Amniotic epithelial cell (primary cell): ENCODE data around the gene OPCML.

Source experiments
- DNase-seq: peaks from one replicate; pipeline ENCODE4 v3.0.0-alpha.2; 2010; ENCODE audit warnings: low read depth

Gene OPCML

DNA sequence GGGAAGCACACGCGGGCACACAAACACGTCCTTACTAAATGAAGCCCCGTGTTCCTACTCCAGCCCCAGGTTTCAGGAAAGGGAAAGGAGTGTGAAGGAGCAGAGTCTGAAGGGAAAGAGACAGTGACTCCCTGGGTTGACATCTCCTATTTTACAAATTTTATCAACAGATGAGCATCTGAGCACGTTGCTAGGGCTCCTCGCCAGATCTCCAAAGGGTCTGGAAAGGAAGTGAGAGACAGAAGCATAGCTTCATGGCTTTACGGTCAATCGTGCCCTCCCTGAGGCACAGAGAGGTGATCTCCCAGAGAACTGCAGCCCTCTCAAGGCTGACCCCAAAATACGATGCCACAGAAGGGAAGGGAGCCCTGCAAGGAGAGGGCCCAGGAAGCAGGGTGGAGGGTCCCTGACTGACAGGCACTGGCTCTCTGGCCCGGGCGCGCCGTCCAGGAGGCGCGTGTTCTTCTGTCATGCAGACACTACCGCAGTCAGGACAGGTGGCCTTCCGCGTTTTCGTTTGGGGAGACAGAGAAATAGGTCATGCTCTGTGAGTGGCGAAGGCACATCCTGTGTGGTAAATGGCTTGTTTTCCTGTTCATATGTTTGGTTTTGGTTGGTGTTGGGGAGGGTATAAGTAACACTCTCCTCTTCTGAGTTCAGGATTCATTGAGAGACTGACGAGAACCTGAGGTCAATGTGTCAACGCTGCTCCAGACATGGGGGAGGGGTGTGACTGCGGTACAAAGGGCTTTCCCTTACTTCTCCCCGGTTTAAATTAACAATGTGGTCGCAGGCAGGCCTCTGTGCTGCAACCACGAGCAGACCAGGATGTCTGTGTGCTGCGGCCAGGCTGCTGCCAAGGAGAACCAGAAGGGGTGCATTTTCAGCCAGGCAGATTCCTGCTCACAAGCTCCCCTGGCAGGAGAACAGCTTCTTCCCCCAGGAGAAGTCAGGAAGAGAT, 813.3 kb downstream of the OPCML start:
- DNase-seq = no peak

DNA sequence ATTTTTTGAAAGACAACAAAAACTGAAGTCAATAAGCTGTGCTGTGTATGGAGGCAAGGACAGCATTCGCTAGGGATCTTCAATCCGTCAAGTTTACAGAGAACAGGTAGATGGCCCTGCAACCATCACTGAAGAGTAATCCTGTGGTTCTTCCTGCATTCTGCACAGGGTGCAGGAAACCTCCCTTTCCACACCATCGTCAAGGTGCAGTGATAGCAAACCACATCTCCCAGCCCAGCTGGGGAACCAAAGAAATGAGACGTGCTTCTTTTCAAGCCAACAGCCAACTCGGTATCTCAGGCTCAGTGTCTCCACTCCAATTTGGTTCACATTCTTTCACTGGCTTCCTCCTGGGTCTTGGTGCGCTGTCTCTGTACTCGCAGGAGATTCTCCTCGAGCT, 814.5 kb downstream of the OPCML start:
- DNase-seq = no peak

DNA sequence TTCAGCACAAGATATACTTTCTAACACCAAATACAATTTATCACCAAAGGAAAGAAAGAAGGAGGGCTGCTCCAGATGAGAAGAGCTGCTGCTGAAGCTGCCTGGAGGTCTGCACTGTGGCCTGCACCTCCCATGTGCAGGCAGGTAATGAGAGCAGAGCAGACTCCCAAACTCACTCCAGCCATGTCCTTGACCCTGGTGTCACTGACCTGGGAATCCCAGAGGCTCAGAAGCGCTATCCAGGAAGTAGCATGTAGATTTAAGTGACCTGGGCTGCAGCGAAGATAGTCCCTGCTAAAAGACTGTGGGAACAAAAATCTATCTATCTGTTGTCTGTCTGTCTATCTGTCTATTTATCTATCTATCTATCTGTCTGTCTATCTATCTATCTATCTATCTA, 816.3 kb downstream of the OPCML start:
- DNase-seq = no peak

DNA sequence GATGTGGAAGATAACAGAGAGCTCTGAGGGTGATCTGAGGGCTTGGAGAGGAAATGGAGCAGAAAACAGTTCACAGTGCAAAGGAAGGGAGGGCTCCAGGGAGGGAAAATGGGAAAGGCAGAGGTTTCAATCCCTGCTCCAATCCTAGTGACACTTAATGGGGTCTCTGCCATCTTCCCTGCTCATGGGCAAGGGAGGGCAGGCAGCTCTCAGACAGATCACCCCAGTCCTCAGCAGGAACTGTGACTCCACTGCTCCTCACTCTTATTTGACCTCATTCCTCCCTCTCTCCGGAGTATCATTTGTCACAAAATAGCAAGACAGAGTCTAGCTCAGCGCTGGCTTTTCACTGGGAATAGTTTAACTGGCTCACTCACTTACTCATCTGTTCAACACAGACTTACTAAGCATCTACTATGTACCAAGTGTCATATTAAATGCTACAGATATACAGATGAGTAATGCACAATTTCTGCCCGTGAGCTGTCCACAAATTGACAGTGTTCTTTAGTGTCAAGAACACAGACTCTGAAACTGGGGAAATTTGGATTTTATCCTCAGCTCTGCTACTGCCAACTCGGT, 817.4 kb downstream of the OPCML start:
- DNase-seq = no peak

DNA sequence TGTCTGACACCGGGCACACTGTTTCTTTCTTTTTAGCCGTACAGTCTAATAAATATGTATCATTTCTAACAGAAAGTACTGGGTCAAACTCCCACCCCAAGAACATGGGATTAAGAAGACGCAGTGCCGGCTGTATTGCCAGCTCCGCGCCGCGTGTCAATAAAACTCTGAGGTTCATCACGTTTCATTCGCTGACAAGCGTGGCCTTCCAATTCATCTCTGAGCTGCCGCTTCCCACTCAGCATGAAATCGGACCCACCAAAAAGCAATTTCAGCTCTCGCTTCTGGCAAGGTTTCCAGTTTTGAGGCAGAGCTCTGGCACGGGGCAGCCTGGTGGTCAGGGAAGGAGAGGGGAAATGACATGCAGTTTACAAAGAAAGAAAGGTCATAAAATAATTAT, 819.8 kb downstream of the OPCML start:
- DNase-seq = no peak

DNA sequence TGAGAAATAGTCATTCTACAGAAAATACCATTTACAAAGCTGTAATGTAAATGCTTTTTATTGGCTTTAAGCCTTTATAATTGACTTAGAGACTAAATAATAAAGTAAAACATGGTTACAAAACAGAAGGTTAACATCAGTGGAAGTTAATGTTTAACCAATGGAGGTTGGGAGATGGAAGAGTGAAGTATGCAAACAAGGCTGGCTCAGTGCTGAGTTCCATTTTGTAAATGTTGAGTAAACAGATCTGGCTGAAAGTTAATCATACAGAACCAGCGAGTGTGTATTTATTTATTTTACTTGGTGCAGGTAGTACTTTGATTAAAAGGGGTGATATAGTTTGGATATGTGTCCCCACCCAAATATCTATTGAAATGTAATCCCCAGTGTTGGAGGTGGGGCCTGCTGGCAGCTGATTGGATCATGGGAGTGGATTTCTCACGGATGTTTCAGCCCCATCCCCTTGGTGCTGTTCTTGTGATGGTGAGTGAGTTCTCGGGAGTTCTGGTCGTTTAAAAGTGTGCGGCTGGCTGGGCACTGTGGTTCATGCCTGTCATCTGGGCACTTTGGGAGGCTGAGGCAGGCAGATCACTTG, 827.4 kb downstream of the OPCML start:
- DNase-seq = no peak

DNA sequence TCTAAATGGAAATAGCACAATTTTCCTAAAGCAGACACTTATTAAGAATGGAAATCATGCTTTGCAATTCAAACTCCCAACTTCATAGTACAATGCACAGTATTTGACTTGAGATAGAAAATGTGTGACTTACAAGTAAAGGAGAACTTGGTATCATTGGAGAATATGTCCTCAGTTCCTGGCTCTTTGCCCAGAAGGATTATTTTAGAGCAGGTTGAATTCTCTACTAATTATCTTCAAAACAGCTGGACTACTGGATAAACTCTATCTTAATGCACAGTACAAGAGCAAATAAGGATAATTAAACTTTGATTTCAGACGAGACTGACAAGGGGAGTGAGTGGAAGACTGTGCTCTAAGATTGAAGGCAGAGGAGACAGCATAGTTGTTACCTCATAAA, 839.4 kb downstream of the OPCML start:
- no peak for DNase-seq

DNA sequence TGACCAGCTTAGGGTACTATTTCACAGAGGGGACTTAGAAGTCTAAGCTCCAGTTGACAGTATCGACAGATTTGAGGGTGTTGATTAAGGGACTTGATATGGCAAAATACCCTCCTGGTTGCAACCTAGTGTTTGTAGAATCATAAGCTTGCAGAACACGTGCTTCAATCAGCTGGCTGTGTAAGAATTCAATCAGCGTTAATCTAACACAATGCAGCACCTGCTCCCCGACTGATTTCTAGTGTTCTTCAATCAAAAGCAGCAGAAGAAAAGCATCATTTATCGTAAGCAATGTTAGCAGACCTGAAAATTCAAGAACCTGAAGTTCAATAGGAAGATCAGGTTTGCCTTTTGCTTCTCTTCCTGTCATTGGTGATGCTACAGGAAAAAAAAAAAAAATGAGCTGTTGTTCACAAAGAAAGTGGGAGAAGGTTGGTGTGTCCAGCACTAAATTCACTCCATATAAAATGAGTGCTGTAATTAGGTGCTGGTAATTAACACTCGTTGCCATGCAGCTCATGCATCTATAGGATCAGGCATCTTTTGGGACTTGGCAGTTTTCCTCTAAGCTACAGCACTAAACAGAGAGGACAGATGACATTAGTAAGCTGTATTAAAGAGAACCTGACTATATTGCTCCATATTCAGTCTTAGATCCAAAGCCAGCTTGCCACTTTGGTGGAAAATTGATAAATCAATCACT, 840.3 kb downstream of the OPCML start:
- no peak for DNase-seq

DNA sequence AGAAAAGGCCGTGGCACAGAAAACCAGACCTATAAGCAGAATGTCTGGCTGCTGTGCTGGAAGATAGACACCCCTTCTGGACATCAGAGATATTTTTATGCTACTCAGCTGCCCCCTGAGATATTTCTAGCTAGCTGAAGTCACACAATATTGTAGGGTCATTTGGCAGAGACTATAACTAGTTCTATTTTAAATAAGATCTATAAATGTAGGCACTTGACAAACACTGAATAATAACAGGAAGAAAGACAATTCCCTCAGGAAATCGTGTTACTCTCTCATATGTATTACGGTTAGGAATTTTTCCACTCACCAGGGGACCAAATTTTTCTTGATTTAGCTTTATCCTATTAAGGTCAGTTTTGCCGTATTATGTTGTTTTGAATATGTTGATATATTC, 845.4 kb downstream of the OPCML start:
- no peak for DNase-seq

DNA sequence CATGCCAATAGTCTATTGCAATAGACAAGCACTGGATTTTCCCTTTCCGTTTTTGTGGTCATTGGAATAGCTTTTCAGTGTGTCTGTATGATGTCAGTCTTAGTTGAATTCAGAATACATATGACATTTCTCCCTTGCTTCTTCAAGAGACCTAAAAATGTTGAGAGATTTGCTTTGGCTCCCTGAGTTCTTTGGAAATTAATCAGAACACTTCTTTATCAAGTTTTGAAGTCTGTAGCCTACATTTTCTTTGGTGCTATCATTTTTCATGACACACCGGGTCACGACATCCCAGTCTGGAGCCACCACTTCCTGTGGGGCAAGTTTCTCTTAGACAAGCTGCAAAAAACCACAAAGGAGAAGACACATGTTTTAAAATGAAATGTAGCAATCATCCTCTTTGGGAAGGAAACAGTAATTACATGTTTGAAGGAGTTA, 847.1 kb downstream of the OPCML start:
- DNase-seq = peak; percentile 14

DNA sequence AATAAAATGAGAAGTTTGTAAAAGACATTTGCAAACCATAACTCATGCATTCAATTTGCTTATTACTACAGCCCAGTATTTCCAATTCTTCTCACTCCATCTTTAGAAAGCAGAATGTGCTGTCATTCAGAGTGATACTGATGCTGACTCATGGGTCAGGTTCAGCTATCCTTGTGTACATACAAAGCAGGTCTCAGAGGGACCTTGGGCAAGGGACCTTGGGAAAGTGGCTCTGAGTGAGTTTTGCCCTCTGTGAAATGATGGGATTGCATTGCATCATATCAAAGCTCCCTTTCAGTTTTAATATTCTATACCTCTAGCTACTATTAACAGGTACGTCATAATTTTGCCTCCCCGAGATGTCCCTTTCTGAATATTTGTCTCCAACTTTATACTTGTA, 848.7 kb downstream of the OPCML start:
- DNase-seq = no peak

DNA sequence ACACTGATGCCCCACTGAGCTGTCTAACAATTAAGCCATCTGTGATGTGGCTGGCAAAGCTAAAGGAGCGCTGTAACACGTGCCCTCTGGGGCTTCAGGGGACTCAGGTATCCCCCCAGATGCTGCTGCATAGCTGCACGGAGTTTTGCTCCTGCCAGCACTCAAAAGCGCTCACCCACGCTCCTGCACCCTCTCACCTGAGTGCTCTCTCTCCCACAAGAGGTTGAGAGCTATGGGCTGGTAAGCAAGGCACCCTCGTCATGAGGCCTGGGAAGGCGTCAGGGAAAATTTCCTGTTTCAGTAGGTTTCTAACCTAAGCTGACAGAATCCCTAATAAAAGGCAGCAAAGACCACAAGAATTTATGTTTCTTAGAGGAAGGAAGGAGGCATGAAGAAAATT, 850.3 kb downstream of the OPCML start:
- DNase-seq = no peak

DNA sequence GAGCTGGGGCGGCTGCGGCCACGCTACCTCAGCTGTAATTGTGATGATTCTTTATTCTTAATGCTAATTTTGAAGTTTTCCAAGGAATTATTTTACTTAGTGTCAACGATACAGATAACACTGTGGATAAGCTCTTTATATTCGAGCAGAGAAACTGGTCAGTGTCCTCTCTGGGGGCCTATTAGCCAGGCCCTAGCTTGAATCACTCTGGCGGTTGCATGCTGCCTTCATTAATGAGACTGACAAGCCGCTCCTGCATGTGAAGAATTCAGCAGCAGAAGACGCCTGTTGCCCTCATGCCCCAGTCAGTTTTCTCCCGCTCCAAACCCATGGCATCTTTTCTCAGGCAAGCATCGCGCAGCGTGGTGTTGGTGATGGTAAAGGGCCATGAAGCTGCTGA, 851.7 kb downstream of the OPCML start:
- DNase-seq = no peak

DNA sequence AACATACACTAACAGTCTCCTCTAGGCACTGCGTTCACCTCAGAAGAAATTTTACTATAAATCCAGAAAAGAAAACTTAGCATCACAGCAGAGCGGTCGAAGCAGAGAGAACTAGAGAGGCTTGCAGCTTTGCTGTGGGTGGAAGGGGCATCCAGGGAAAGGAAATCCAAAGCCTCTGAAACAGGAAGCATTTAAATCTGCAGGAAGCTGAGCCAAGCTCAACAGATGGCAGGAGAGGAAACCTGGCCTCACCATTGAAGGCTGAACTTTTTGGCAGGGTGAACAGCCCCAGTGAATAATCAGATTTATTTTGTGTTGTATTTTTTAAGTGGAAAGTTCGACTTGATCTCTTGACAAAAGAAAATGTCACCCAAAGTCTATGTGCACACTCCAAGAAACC, 858.1 kb downstream of the OPCML start:
- no peak for DNase-seq

DNA sequence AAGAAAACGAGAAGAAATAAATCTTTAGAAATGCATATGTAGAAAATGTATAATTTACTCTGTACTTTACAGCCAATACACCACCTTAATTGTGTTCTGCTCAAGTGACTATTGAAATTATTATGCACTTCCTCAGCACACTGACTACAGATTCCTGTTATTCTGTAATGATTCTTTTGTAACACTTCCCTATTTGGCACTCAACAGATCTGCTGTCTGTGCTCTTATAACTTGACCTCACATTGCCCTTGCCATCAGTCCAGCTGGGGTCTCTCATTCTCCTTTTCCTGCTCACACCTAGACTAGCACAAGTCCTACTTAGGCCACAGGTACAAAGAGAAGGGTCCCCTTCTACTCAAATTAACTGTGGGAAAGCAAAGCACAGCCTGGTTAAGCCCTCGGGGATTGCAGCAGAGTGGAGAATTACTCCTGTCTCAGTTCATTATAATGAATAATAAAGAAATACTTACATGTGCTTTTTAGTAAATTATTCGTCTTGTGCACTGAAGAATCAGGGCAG, 860.4 kb downstream of the OPCML start:
- no peak for DNase-seq

DNA sequence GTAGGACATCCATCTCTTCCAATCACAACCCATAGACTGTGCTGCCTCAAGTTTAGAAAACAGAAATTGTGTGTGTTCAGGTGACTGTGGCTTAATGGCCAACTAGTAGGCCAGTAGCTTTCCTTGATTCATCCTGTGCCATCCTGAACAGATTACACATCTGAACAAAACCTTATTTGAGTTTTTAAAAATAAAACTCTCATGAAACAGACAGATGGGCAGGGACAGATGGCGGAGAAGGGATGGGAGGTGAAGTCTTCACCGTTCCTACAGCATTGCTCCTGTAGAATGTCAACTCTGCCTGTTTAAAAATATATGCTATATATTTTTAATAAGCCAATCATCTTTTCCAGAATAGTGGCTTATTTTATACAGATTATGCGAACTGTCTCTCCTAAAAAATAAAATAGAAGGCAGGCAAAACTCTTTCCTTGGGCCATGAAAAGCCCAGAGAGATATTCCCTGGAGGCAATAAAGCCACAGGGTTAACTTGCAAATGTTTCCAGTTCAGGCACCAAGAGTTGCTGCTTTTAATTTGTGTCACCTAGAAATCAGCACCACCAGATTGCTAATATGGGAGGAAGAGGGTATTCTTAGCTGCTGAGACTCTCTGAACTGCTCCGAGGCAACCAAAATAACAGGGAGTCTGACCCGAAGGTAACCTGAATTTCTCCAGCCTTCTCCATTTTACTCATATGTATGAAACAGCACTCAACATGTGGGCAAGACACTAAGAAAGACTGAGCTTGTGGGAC, 861.2 kb downstream of the OPCML start:
- DNase-seq = no peak

DNA sequence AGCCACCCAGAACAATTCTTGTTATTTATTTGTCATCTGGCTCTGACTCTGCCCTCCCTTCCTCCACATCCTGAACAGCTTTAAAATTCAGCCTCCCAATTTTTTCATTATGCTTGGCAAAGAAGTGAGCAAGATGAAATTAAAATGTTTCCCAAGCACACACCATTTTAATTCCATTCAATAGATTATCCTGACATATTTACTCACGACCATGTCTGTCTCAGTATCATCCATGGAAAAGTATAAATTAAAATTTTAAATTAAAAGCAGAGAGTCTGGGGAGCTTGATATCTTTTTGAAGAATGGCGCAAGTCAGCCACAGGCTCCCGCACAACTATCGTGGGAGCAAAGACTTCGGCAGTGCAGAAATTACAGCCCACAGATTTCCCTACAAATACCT, 862.4 kb downstream of the OPCML start:
- DNase-seq = no peak

DNA sequence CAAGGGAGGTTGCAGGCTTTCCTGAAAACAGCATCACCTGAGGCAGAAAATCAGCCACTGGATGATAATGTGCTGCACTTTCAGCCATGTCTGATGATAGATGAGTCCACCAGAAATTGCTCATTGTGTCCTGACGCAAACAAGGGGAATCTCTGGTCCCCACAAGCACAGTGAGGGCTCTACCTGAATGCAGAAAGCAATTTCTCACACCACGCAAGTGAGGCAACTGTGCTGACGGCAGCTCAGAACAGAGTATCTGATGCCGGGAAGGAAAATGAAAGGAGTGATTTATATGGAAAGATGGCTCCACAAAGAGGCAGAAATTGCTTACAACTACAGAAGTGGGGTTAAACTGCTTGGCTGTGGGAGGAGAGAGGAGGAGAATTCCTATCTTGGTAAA, 867.1 kb downstream of the OPCML start:
- no peak for DNase-seq

DNA sequence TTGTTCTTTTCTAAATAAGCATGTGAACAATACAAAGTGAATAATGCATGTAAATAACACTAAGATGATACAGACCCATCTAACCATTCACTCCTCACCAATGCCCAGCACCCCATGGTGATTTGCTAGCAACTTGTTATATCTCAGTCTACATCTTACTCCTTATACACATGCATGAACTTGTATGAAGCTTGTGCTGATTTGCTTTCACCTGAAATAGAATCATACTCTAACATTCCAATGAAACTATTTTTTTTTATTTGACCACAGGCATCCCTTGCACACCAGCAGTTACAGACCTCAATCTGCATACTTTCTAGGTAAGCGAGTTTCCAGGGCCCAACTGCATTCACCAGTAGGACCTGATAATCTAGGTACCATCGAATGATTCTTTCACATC, 873.6 kb downstream of the OPCML start:
- no peak for DNase-seq

DNA sequence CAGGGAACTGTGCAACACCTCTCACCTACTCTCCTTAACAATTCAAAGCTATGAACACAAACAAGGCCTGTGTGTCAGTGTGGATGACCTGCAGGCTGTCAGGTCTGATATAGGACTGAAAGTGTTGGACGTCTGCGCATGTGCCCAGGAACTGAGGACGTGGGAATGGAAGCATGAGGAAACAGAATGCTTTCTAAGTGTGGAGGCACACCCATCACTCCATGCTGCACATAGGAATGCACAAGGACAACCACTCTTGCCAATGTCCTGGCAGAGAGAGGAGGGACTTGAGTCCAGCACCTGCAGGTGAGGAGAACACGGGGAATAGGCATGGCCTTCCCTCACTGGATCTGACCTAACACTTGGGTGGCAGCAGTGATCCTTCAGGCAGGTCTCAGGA, 874.3 kb downstream of the OPCML start:
- no peak for DNase-seq

DNA sequence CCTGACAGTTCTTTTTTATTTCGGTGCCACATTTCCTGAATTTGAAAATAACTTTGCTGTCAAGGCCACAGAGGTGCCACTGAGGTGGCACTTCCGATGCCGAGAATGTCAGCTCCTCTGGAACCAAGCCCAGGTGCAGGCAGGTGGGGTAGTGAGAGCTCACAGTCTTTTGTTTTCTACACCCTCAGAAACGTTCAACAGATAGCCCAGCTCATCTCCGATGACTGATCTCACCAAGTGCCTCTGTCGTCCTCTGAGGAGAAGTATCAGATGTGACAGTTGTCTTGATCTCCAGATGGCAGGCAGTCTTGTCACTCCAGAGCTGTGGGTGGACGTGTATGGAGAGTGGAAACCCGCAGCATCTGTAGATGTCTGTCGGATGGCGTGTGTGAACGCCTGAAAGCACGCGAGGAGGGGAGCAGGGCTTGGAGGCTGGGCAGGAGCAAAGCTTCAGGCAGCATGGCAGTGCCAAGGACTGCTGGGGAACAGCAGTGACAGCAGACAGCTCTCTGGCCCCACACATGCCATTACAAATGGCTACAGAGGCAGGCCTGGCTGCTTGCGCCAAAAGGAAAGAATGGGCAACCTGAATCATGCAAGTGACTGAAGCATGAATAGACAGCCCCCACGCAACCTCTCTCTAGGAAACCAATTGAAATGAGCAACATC, 877.0 kb downstream of the OPCML start:
- DNase-seq = no peak
